NCI-H226 (cell line): Measurements from ENCODE around the gene NEUROD1.
A peak's percentile ranks its signal among the peaks of the same experiment; 100 is the strongest.
"Not testable (repeated sequence)": the region's sequence is repeated elsewhere in the genome, so short reads cannot be mapped to it uniquely, and the experiment has no call there.

Source experiments
- DNase-seq: peaks from one replicate; pipeline ENCODE4 v3.0.0-alpha.2; 2015

NEUROD1 gene

DNA sequence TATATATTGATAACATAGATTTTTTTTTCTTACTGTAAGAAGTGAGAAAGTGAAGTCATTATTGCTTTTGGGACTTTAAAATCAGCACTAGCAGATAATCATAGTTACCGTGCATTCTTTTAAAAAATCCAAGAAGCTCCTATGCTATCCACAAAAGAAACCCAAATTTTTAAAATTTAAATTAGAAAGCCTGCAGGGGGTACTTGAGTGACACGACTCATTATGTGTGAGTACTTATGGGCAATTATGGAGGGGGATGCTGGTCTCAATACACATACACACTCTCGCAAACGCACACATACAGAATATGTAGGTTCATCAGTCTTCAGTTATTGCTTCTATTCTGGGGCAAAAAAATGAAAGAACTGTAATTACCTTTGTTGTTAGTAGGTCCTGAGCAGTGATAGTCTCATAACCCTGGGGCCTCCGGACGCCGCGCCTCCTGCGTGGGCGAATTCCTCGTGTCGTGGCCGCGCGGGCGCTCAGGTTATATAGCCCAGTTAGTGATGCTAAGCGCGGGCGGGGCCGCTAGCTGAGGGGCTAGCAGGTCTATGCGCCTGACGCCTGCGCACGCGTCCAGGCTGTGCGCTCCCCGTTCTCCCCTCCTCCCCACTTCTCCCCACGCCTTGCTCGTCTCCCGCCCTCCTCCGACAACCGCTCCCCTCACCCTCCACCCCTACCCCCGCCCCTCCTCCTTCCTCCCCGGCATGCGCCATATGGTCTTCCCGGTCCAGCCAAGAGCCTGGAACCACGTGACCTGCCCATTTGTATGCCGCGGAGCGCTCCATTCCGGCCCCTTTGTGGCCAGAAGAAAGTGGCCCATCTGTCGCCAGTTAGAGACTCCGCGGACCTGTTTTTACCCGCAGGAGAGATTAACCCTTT is at the start of gene NEUROD1:
TSS of gene NEUROD1 (minus strand) at position 463 of the 882 bp plus-strand sequence. CDS start 1,657 bp downstream, outside the sequence.
- peak; percentile 5 for DNase-seq

DNA sequence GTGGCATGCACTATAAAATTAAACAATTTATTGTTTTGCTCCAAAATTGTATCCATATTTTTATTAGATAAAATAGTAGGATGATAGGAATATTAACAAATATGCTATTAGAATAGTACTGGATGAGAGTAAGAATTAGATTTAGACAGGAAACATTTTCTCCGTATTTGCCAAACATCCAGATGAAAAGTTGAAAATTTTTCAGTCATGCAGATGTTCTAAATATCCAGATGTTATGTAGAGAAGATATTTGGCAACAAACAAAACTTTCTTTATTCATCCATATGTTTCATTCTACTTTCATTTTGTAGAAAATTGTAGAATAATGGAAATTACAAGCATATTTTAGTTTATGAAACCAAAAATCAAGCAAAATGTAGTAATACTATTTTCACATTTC is 45.2 kb upstream of the NEUROD1 start:
- no peak for DNase-seq

DNA sequence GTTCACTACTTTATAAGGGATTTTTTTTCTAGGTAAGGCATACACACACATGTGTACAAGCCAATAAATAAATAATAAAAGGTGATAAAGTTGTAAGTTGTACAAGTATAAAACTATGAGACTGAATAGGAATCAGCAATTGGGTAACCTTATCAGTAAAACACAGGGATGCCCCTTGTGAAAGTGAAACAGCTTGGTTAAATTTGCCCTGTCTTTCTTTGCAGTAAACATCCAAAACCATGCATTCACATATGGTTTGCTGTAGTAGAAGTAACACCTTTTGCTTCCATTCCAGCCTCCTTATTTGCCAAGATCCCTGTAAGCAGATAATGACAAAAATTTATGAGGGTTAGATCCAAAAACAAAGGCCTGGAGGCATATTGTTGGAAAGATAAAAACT is 44.3 kb upstream of the NEUROD1 start:
- no peak for DNase-seq

DNA sequence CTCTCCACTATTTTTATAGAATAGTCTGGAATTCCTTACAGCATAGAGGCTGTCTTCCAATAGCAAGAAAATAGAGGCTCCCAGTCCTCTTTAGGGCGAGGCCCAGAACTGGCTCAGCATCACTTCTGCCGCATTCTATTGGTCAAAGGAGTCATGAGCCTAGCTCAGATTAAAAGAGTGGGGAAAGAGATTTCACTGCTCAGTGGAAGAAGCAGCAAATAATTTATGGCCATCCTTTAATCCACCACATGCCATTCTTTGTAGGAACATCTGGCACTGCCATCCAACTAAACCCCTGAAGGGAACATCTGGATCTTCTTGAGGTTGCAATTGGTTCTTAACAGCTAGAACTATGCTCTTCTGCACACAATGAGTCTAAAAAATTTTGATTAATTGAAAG is 43.4 kb upstream of the NEUROD1 start:
- no peak for DNase-seq

DNA sequence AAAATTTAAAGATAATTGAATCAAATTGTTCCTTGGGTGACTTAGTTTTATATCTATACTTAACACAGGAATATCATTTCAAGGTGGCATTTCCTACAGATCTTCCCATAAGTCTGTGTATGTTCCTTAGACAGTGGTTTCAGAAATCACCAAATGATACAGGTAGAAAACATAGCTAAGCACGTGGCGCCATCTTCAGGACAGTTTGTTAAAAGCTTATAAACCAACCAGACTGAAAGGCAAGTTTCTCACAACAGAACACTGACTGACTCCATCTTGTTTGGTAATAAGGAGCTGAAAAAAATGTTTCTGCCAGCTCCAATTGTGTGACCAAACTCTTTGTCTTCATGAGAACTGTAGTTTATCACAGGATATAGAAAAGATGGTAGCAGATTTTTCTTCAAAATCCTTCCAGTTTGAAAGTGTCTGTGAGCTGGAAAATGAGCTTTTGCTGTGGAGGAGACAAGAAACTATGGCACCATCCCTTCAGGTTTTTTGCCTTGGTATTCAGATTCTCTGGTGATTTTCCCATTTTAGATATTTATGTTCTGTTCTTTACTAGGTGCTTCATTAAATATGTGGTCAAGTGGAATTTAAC is 34.8 kb upstream of the NEUROD1 start:
- peak; percentile 31 for DNase-seq

DNA sequence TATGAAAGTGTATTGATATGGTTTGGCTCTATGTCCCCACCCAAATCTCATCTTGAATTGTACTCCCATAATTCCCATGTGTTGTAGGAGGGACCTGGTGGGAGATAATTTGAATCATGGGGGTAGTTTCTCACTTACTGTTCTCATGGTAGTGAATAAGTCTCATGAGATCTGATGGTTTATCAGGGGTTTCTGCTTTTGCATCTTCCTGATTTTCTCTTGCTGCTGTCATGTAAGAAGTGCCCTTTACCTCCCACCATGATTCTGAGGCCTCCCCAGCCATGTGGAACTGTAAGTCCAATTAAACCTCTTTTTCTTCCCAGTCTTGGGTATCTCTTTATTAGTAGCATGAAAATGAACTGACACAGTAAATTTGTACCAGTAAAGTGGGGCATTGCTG is 30.7 kb upstream of the NEUROD1 start:
- not testable (repeated sequence) for DNase-seq

DNA sequence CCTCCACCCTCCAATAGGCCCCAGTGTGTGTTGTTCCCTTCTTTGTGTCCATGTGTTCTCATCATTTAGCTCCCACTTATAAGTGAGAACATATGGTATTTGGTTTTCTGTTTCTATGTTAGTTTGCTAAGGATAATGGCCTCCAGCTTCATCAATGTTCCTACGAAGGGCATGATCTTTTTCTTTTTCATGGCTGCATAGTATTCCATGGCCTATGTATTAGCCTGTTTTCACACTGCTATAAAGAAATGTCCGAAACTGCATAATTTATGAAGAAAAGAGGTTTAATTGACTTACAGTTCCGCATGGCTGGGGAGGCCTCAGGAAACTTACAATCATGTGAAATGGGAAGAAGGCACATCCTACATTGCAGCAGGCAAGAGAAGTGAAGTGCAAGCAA is 22.2 kb upstream of the NEUROD1 start:
- not testable (repeated sequence) for DNase-seq

DNA sequence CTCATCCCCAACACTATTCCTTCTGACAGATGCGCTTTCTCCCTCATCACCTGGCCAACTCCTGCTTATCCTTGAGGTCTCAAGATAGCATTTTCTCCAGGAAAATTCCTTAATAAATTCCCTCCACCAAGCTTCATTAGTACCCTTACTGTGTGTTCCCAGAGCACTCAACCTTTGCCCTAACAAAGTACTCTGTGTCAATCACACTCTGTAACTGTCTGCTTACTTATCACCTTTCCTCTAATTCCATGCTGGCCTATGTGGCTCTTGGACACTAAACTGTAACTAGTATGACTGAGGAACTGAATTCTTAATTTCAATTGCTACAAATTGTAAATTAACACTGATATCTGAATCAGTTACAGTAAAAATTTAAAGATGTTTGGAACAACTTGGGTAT is 17.9 kb upstream of the NEUROD1 start:
- DNase-seq, result no peak

DNA sequence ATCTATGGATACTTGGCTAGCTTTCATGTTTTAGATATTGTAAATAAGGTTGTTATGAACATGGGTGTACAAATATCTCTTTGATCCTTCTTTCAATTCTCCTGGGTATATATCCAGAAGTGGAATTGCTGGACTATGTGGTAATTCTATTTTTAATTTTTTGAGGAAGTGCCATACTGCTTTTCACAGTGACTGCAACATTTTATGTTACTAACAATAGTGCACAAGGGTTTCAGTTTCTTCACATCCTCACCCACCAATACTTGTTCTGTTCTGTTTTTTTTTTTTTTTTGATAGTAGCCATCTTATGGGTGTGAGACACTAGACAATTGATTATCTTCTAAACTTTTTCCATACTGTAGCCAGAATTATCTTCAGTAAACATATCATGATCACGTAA is 17.3 kb upstream of the NEUROD1 start:
- no peak for DNase-seq

DNA sequence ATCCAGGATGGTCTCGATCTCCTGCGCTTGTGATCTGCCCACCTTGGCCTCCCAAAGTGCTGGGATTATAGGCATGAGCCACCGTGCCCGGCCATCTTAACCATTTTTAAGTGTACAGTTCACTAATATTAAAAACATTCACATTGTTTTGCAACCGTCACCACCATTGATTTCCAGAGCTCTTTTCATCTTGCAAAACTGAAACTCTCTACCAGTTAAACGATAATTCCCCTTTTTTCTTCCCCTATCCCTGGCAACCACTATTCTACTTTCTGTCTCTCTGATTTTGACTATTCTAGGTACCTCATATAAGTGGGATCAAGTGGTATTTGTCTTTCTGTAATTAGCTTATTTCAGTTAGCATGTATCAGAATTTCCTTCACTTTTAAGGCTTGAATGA is 16.8 kb upstream of the NEUROD1 start:
- no peak for DNase-seq

DNA sequence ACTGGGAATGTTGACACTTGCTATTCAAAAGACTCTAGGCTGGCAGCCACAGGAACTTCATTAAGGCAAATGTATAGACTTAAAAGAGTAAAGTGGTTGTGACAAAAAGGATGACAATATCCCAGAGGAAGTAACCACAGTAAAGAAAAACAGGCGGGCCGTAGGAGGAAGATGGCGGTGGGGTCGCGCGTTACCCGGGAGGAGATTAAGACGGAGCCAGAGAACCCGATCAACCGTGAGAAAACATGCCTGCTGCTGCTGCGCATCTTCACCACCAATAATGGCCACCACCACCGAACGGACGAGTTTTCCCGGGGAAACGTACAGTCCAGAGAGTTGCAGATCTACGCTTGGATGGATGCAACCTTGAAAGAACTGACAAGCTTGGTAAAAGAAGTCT is 14.0 kb upstream of the NEUROD1 start:
- DNase-seq, result no peak

DNA sequence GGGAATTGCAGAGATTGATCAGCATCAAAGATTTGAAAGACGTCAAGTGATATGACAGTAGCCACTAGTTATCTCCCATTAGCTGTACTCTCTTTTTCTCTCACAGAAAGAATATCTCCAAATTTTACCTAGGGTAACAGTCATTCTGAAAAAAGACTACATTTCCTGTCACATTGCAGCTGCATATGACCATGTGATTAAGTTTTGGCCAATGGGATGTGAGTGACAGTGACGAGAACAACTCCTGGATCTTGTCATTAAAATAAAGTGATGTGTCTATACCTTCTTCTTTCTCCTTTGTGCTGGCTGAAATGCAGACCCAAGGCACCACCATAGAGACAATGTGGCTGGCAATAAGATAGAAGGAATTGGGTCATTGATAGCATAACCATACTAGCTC is 10.5 kb upstream of the NEUROD1 start:
- DNase-seq, result no peak

DNA sequence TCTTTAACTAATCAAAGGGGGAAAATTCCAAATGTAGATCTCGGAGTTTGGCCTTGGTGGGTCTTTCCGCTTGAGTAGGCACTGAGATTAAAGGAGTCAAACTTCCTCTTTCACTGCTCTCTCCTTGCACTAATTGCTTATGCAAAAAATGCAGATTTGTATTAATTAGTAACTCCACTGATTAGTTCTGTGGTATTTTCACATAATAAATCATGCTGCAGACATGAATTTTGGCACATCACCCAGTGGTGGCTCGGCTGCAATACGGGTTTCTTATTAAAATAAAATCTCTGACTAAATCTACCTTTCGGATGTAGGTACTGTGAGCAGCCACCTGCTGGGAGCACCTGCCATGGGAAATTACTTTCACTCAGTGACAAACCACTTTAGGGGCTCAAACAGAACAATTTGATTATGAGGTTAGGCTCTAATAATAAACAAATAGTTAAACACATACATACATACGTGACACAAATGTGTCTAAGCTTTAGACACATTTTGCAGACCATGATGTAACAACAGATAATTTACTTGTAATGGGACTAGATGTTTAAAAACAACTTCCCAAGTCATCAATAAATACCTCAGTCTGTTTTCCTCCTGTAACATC is 6.4 kb upstream of the NEUROD1 start:
- no peak for DNase-seq

DNA sequence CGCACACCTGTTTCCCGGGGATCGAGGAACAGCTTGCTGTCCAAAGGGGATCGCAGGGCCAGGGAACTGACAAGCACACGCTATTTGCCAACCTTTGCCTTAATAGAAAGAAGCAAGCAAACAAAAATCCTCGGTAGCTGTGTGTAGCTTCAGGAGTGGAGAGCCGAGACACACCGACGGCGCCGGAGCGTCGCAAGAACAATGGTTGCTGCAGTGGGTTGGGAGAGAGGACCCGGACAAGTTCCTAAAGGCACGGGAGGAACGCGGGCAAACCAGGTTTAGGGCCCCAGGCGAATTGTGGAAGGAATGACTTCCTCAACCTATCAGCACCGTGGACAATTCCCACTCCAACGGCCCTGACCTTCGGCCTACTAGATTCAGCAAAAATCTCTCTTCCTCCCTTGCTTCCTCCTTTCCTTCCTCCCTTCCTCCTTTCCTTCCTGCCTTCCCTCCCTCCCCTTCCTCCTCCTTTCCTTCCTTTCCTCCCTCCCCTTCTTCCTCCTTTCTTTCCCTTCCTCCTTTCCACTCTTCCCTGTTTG is 4.9 kb upstream of the NEUROD1 start:
- no peak for DNase-seq

DNA sequence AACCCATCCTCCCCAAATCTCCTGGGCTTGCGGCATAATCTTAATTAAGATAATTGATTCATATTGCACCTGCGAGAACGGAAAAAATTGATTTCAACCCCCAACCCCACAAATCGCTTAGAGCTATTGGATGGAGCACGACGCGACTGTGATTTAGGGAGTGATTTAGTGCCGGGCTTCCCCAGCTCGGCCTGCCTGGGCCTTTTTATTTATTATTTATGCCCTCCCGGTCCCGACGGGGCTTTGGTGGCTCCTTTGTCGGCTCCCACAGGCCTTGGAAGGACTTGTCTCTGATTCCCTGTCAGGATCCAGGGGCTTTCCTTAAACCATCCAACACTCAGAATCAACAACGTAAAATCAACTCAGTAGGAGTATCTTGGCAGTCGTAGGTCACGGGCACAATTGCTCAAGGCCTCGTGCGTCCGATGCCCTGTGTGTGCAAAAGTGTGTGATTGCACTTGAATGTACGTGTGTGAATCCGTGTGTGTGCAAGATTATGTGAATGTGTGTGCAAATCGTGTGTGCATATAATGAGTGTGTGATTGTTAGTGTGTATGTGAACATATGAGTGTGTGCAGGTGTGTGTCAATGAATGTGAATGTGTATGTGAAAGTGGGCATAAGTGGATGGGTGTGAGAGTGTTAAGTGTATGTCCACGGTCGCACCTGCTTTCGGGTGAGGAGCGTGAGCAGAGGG is 4.3 kb upstream of the NEUROD1 start:
- no peak for DNase-seq

DNA sequence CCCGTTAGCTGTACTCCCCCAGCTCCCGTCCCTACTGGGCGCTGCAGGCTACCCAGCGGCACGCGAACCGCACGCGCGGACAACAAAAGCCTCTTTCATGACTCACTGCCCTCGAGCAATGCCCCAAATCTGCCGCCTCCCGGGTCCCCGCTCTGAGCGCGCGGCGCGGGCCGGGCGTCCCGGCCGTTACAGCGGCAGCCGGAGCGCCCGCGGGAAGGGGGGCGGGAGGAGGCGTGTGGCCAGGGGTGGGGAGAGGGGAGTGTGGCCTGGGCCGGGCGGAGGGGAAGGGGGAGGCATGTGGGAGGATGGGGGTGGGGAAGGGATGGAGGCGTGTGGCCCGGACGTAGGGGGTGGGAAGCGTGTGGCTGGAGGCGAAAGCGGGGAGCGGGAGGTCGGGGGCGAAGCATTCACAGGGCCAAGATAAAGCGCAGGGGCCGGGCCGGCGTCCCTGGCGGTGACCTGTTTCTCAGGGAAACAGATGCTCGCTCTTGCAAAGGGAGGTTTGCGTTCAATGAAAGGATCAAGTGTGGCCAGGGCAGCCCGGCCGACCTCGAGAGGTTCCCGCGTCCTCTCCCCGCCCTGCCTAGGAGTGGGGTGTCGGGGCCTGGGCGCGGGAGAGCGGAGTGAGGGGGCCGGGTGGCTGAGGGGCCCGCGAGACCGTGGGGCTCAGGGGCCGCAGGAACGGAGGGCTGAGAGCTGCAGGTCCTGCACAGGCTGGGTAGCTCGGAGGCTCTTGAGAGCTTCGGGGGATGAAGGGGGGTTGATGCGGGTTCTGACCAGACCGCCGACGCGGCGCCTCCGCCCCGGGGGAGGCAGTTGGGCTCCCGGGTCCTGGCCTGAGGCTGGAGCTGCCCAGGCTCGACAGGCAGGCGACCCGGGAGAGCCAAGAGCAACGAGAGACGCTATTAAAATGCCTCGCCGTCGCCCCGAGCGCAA is 3.5 kb upstream of the NEUROD1 start:
- DNase-seq, result peak; percentile 16

DNA sequence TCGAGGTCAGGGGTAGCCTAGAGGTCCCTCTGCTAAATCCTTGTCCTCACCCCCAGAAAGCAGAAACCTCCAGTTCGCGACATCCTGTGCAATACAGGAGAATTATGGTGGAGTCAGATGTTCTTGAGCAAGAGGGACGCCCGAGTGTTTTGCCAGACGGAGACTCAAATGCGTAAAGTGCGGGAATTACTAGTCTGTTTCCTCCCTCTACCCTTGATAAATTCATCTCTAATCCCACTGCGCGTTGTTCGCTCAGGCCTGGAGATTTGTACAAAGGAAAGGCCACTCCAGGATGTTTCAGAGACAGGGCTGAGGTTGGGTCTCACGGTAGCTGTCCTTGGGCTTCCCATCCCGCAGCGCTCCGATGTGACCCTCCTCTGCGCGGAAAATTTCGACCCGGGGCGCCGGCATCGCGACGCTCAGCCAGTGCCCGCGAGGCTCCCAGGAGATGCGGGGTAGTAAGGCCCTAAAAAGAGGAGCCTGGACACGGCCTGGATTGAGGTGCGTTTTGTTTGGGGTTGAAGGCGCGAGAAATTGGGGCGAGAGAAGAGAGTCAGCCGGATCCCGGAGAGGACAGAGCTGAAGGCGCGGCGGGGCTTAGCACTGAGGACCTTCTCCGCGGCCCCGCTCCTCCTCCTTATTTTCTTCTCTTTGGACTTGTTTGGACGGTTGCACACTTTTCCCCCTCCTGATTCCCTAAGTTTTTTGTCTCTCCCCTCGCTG is 2.6 kb upstream of the NEUROD1 start:
- DNase-seq, result no peak

DNA sequence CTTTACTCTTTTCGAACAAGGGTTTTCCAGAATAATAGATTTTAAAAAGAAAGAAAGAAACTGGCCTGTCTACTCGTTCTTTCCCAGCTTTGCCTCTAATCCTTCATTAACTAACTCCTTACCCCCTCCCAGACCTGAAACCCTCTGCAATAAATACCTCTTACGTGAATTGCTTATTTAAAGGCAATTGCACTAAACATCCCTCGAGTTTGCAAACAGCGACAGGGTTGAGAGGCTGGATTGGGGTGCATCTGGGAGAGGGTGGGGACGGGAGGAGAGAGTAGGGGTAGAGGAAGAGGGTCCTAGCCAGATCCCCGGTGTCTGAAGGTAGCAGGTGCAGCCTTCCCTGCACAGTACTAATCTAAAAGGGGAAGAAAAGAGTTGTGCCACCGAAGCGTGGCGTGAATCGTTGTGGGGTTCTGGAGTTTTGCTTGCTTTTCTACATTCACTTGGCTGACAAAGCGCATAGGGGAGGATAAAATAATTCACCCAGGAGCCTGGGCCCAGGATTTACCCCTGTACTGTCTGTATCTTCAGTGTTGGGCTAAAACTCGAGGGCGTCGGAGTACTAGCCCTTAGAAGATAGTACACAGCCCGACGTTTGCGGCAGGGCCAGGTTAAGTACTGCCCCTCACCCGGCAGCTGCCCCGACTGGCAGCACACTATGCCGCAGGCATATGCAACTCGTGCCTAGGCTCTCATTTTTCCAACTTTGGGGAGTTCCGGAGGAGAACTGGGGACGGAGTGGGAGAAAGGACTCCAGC is 1.9 kb upstream of the NEUROD1 start:
- DNase-seq, result no peak

DNA sequence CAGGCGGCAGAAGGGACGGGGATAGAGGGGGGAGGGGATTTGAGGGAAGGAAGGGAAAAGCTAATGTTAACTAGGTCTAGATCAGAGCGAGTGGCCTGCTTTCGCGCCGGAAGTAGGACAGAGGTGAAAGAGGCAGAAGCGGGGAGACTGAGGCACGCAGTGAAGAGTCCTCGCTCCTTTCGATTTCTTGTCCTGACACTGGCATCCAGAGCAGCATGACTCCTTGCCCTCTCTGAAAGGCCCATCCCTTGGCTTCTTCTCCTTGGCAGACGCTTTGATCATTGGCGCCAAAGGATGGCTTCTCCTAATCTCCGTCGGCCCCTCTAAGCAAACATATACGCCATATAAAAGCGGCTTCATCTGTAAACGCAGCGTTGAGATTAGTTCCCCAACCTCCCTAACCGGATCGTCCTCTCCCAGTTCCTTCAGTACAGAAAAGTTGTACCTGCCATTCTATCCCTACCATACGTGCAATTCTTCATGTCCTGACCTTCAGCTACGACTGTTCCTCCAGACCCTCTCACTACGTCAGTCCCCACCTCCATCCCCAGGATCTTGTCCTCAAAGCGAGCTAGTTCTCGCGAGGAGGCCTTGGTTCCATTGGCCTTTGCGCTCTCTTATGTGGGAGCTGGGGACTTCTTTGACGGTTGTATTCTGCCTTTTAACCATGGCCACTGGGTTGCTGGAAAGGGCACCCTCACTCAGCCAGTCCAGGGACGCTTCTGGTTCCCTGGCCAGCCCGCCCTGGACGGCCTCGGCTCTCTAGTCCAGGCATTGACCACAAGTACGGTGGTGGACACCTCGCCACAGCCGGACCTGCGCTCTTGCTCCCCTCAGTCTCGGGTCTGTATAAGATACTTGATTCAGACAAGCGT is 857 bp upstream of the NEUROD1 start:
- DNase-seq, result no peak
